ENCODE data around the gene LDB3. TPM values are rescaled to one million over a fixed set of nuclear protein-coding genes. Genes with fewer than 3 reads are reported as not detected.

The LDB3 gene
- total and polyA plus RNA-seq, 2 donors (not counting 1 experiment from before 2014, with no cell fraction given) = under 0.01 to 0.20 TPM

GRCh38 chr10:86699541-86699940 is 31.2 kb downstream of the LDB3 start:
- no peak for DNase-seq (ENCODE audit: low read depth in 2 of 2)
- no peaks in the 10 kb centered on the region for H4K20me1 ChIP-seq (ENCODE audit: control insufficient read depth, extremely low read depth, insufficient read depth, low read length)

GRCh38 chr10:86699991-86700840 is 31.9 kb downstream of the LDB3 start:
- H3K4me2 ChIP-seq (ENCODE audit: extremely low read depth, insufficient read depth, low read length) = no peak overlapping the region
- TF ChIP-seq EZH2 (IDR thresholded peaks at IDR 0.05; ENCODE audit: low read length, missing control alignments) = no peak
- no peak for TF ChIP-seq CTCF (conservative IDR thresholded peaks at IDR 0.05 in 1 of 2, IDR thresholded peaks at IDR 0.05 in 1 of 2; ENCODE audit: low read depth in 1 of 2, low read length in 2 of 2)
- no peaks in the 10 kb centered on the region for H3K4me1 ChIP-seq (ENCODE audit: control insufficient read depth, extremely low read depth, insufficient read depth, low read length)
- no peaks in the 10 kb centered on the region for H4K20me1 ChIP-seq (ENCODE audit: control insufficient read depth, extremely low read depth, insufficient read depth, low read length)
- H3K79me2 ChIP-seq (ENCODE audit: control insufficient read depth, insufficient read depth, low read length) = no peaks in the 10 kb centered on the region
- DNase-seq (ENCODE audit: low read depth in 2 of 2) = no peak
- H3K9ac ChIP-seq (ENCODE audit: insufficient read depth, low read length) = no peak overlapping the region
- no peaks in the 10 kb centered on the region for H3K36me3 ChIP-seq (ENCODE audit: control insufficient read depth, insufficient read depth, low read length)
- no peak overlapping the region for H3K4me3 ChIP-seq (replicated peaks in 1 of 4; ENCODE audit: control extremely low read depth in 1 of 4, insufficient read depth in 1 of 4, low read depth in 3 of 4, low read length in 4 of 4)
- H3K9me3 ChIP-seq (ENCODE audit: control insufficient read depth, insufficient read depth, low read depth, low read length) = no peaks in the 10 kb centered on the region
- no peak overlapping the region for H3K27ac ChIP-seq (ENCODE audit: insufficient read depth, low read length)
- peaks cover under 1% of the 10 kb centered on the region for H3K27me3 ChIP-seq (ENCODE audit: control insufficient read depth, insufficient read depth, low read length)
- H2AFZ ChIP-seq (ENCODE audit: low read length) = no peak overlapping the region

More at GRCh38 chr10:86699541-86699940, 31.2 kb downstream of the LDB3 start:
- Histone ChIP-seq H3K36me3 (ENCODE audit: control insufficient read depth, insufficient read depth, low read length) (no peaks in the 10 kb centered on the region), H3K4me1 (ENCODE audit: control insufficient read depth, extremely low read depth, insufficient read depth, low read length) (no peaks in the 10 kb centered on the region), H3K27me3 (ENCODE audit: control insufficient read depth, insufficient read depth, low read length) (peaks cover 2% of the 10 kb centered on the region), H3K4me2 (ENCODE audit: extremely low read depth, insufficient read depth, low read length) (no peak overlapping the region), H2AFZ (ENCODE audit: low read length) (no peak overlapping the region), H3K27ac (ENCODE audit: insufficient read depth, low read length) (no peak overlapping the region), H3K79me2 (ENCODE audit: control insufficient read depth, insufficient read depth, low read length) (no peaks in the 10 kb centered on the region), H3K9ac (ENCODE audit: insufficient read depth, low read length) (no peak overlapping the region), H3K4me3 (replicated peaks in 1 of 4; ENCODE audit: control extremely low read depth in 1 of 4, insufficient read depth in 1 of 4, low read depth in 3 of 4, low read length in 4 of 4) (no peak overlapping the region), H3K9me3 (ENCODE audit: control insufficient read depth, insufficient read depth, low read depth, low read length) (no peaks in the 10 kb centered on the region)
- TF ChIP-seq EZH2 (IDR thresholded peaks at IDR 0.05; ENCODE audit: low read length, missing control alignments) = no peak
- no peak for TF ChIP-seq CTCF (conservative IDR thresholded peaks at IDR 0.05 in 1 of 2, IDR thresholded peaks at IDR 0.05 in 1 of 2; ENCODE audit: low read depth in 1 of 2, low read length in 2 of 2)

- Histone ChIP-seq H3K4me2 (ENCODE audit: extremely low read depth, insufficient read depth, low read length) (no peak overlapping the region), H4K20me1 (ENCODE audit: control insufficient read depth, extremely low read depth, insufficient read depth, low read length) (no peaks in the 10 kb centered on the region), H3K27me3 (ENCODE audit: control insufficient read depth, insufficient read depth, low read length) (no peaks in the 10 kb centered on the region), H3K4me1 (ENCODE audit: control insufficient read depth, extremely low read depth, insufficient read depth, low read length) (no peaks in the 10 kb centered on the region), H3K27ac (ENCODE audit: insufficient read depth, low read length) (no peak overlapping the region), H2AFZ (ENCODE audit: low read length) (no peak overlapping the region), H3K36me3 (ENCODE audit: control insufficient read depth, insufficient read depth, low read length) (no peaks in the 10 kb centered on the region), H3K9ac (ENCODE audit: insufficient read depth, low read length) (no peak overlapping the region), H3K9me3 (ENCODE audit: control insufficient read depth, insufficient read depth, low read depth, low read length) (no peaks in the 10 kb centered on the region), H3K79me2 (ENCODE audit: control insufficient read depth, insufficient read depth, low read length) (no peaks in the 10 kb centered on the region), H3K4me3 (replicated peaks in 1 of 4; ENCODE audit: control extremely low read depth in 1 of 4, insufficient read depth in 1 of 4, low read depth in 3 of 4, low read length in 4 of 4) (no peak overlapping the region)
- TF ChIP-seq EZH2 (IDR thresholded peaks at IDR 0.05; ENCODE audit: low read length, missing control alignments) (no peak), CTCF (conservative IDR thresholded peaks at IDR 0.05 in 1 of 2, IDR thresholded peaks at IDR 0.05 in 1 of 2; ENCODE audit: low read depth in 1 of 2, low read length in 2 of 2) (no peak)
- DNase-seq (ENCODE audit: low read depth in 2 of 2) = no peak
These were observed 32.7 kb downstream of the LDB3 start for GRCh38 chr10:86700851-86701617.

All from fibroblast of lung (primary cell).